HG02938 (cell line): ENCODE results near the gene KCNIP3.
A peak's percentile ranks its signal among the peaks of the same experiment; 100 is the strongest.
"Not testable (repeated sequence)": the region's sequence is repeated elsewhere in the genome, so short reads cannot be mapped to it uniquely, and the experiment has no call there.

Experiments
- ATAC-seq: cut with Tn5 transposase; IDR thresholded peaks from one replicate; pipeline ENCODE4 v1.9.1; 2021; ENCODE audit warnings: mild to moderate bottlenecking, moderate library complexity; ENCODE audit not compliant: unreplicated experiment

KCNIP3 gene

GRCh38 chr2:95402370-95403203 is 105.4 kb downstream of the KCNIP3 start, which contains the start of gene FAHD2A:
Gene FAHD2A (plus strand): TSS chr2:95402708. CDS start chr2:95405559, 2,851 bp downstream.
- ATAC-seq: peak; percentile 88

- peak; percentile 7 for ATAC-seq
Measured at GRCh38 chr2:95403204-95403721, 106.1 kb downstream of the KCNIP3 start.

GRCh38 chr2:95403824-95404223 is 106.7 kb downstream of the KCNIP3 start:
- ATAC-seq: not testable (repeated sequence)

- not testable (repeated sequence) for ATAC-seq
Measured at GRCh38 chr2:95404676-95405075, 107.5 kb downstream of the KCNIP3 start.

GRCh38 chr2:95411239-95411638 is 114.1 kb downstream of the KCNIP3 start:
- ATAC-seq: not testable (repeated sequence)

GRCh38 chr2:95414015-95414594 is 117.0 kb downstream of the KCNIP3 start:
- ATAC-seq: peak; percentile 91

GRCh38 chr2:95415138-95415537 is 118.0 kb downstream of the KCNIP3 start:
- not testable (repeated sequence) for ATAC-seq

GRCh38 chr2:95415561-95415960 is 118.4 kb downstream of the KCNIP3 start:
- ATAC-seq: not testable (repeated sequence)

- not testable (repeated sequence) for ATAC-seq
Measured at GRCh38 chr2:95427196-95427867, 130.2 kb downstream of the KCNIP3 start.

- not testable (repeated sequence) for ATAC-seq
Measured at GRCh38 chr2:95429748-95430467, 132.8 kb downstream of the KCNIP3 start.

GRCh38 chr2:95433373-95433772 is 136.2 kb downstream of the KCNIP3 start:
- not testable (repeated sequence) for ATAC-seq

GRCh38 chr2:95433973-95434372 is 136.8 kb downstream of the KCNIP3 start:
- not testable (repeated sequence) for ATAC-seq

- ATAC-seq: not testable (repeated sequence)
Measured at GRCh38 chr2:95434507-95435076, 137.4 kb downstream of the KCNIP3 start.

GRCh38 chr2:95435162-95435871 is 138.2 kb downstream of the KCNIP3 start:
- ATAC-seq: not testable (repeated sequence)
